ENCODE measurements around the gene DLL3. TPM values are rescaled to one million over a fixed set of nuclear protein-coding genes. Genes with fewer than 3 reads are reported as not detected.
A peak's percentile ranks its signal among the peaks of the same experiment; 100 is the strongest.

The DLL3 gene
- total RNA-seq, 6 experiments from 2014 or later, result not detected

- WGBS (ENCODE audit: insufficient coverage, low coverage, low lambda C conversion rate, missing lambda C conversion rate), result 1% methylated on average over 23 of the region's 40 CpGs
- H3K27ac ChIP-seq, result no peak overlapping the region
- intact Hi-C loops (cut with DNase I), result no loop called here
- peaks cover 0 to 13% of the 10 kb centered on the region in 2 donors for H3K27me3 ChIP-seq
- H3K36me3 ChIP-seq, result no peaks in the 10 kb centered on the region
- DNase-seq (no peak), ATAC-seq (peak; percentile 24 to 81 (median 57))
- peaks cover 0 to 4% (median 0%) of the 10 kb centered on the region in 4 donors for H3K4me1 ChIP-seq
- H3K4me3 ChIP-seq, result no peak overlapping the region
- peak in 1 of 4 donors; percentile 34 for TF ChIP-seq CTCF (IDR thresholded peaks at IDR 0.05)
- no peak for TF ChIP-seq POLR2A (IDR thresholded peaks at IDR 0.05)
- no peaks in the 10 kb centered on the region for H3K9me3 ChIP-seq
Measured at GRCh38 chr19:39497996-39498797, 550 bp upstream of the DLL3 start.

- H3K36me3 ChIP-seq, result no peaks in the 10 kb centered on the region
- peaks cover 0 to 4% (median 0%) of the 10 kb centered on the region in 4 donors for H3K4me1 ChIP-seq
- intact Hi-C loops (cut with DNase I), result no loop called here
- 72% methylated on average over 8 of the region's 8 CpGs for WGBS (ENCODE audit: insufficient coverage, low coverage, low lambda C conversion rate, missing lambda C conversion rate)
- peaks cover 0 to 13% of the 10 kb centered on the region in 2 donors for H3K27me3 ChIP-seq
- ATAC-seq (no peak), DNase-seq (no peak)
- no peak overlapping the region for H3K4me3 ChIP-seq
- no peak for TF ChIP-seq POLR2A (IDR thresholded peaks at IDR 0.05)
- no peak for TF ChIP-seq CTCF (IDR thresholded peaks at IDR 0.05)
- H3K9me3 ChIP-seq, result no peaks in the 10 kb centered on the region
- H3K27ac ChIP-seq, result no peak overlapping the region
Measured at GRCh38 chr19:39499932-39500331, 1.2 kb downstream of the DLL3 start.

GRCh38 chr19:39500543-39500942 is 1.8 kb downstream of the DLL3 start:
- DNase-seq, result no peak
- WGBS (ENCODE audit: insufficient coverage, low coverage, low lambda C conversion rate, missing lambda C conversion rate), result 20% methylated on average over 4 of the region's 4 CpGs
- no peaks in the 10 kb centered on the region for H3K36me3 ChIP-seq
- ATAC-seq, result no peak
- H3K4me1 ChIP-seq, result peaks cover 0 to 4% (median 0%) of the 10 kb centered on the region in 4 donors
- no peaks in the 10 kb centered on the region for H3K9me3 ChIP-seq
- no peak overlapping the region for H3K4me3 ChIP-seq
- no peak for TF ChIP-seq CTCF (IDR thresholded peaks at IDR 0.05)
- TF ChIP-seq POLR2A (IDR thresholded peaks at IDR 0.05), result no peak
- no peak overlapping the region for H3K27ac ChIP-seq
- intact Hi-C loops (cut with DNase I), result no loop called here
- peaks cover 0 to 13% of the 10 kb centered on the region in 2 donors for H3K27me3 ChIP-seq

GRCh38 chr19:39501340-39501739 is 2.6 kb downstream of the DLL3 start:
- no peak for DNase-seq
- Histone ChIP-seq H3K27ac (no peak overlapping the region), H3K4me3 (no peak overlapping the region), H3K9me3 (no peaks in the 10 kb centered on the region), H3K27me3 (peaks cover 0 to 13% of the 10 kb centered on the region in 2 donors), H3K36me3 (no peaks in the 10 kb centered on the region), H3K4me1 (peaks cover 0 to 4% (median 0%) of the 10 kb centered on the region in 4 donors)
- intact Hi-C loops (cut with DNase I), result no loop called here
- 55% methylated on average over 4 of the region's 5 CpGs for WGBS (ENCODE audit: insufficient coverage, low coverage, low lambda C conversion rate, missing lambda C conversion rate)
- ATAC-seq, result no peak
- TF ChIP-seq POLR2A (IDR thresholded peaks at IDR 0.05) (no peak), CTCF (IDR thresholded peaks at IDR 0.05) (no peak)
